ENCODE data around the gene RTL10.
"Not testable (repeated sequence)": the region's sequence is repeated elsewhere in the genome, so short reads cannot be mapped to it uniquely, and the experiment has no call there.

Gene RTL10

GRCh38 chr22:19888131-19888746, 33.6 kb upstream of the RTL10 start:
- no peak for DNase-seq

- no peak for DNase-seq
Measured at GRCh38 chr22:19887256-19887985, 32.7 kb upstream of the RTL10 start.

- no peak for DNase-seq
Measured at GRCh38 chr22:19886605-19887255, 32.1 kb upstream of the RTL10 start.

- DNase-seq = no peak
Measured at GRCh38 chr22:19885841-19886592, 31.3 kb upstream of the RTL10 start.

- no peak for DNase-seq
Measured at GRCh38 chr22:19884954-19885751, 30.5 kb upstream of the RTL10 start.

GRCh38 chr22:19884161-19884953, 29.7 kb upstream of the RTL10 start:
- no peak for DNase-seq

- not testable (repeated sequence) for DNase-seq
Measured at GRCh38 chr22:19883446-19883845, 28.8 kb upstream of the RTL10 start.

GRCh38 chr22:19882446-19883381, 28.0 kb upstream of the RTL10 start:
- DNase-seq = no peak

GRCh38 chr22:19880786-19881569, 26.3 kb upstream of the RTL10 start:
- DNase-seq = no peak

GRCh38 chr22:19879992-19880785, 25.5 kb upstream of the RTL10 start:
- DNase-seq = no peak

- no peak for DNase-seq
Measured at GRCh38 chr22:19879643-19879991, 24.9 kb upstream of the RTL10 start.

GRCh38 chr22:19879246-19879570, 24.5 kb upstream of the RTL10 start:
- no peak for DNase-seq

- no peak for DNase-seq
Measured at GRCh38 chr22:19878461-19879245, 24.0 kb upstream of the RTL10 start.

GRCh38 chr22:19877626-19878339, 23.1 kb upstream of the RTL10 start:
- no peak for DNase-seq

GRCh38 chr22:19876941-19877625, 22.4 kb upstream of the RTL10 start:
- no peak for DNase-seq

GRCh38 chr22:19876314-19876940, 21.8 kb upstream of the RTL10 start:
- DNase-seq = no peak
